NCI-H524 treated with DMSO at 0.1 percent for 48 hours (cell line): ENCODE results near the gene LCN2.

Experiments
- DNase-seq: peaks from one replicate; lab custom pipeline; 2025; lab: John Stamatoyannopoulos, UW

LCN2 gene

DNA sequence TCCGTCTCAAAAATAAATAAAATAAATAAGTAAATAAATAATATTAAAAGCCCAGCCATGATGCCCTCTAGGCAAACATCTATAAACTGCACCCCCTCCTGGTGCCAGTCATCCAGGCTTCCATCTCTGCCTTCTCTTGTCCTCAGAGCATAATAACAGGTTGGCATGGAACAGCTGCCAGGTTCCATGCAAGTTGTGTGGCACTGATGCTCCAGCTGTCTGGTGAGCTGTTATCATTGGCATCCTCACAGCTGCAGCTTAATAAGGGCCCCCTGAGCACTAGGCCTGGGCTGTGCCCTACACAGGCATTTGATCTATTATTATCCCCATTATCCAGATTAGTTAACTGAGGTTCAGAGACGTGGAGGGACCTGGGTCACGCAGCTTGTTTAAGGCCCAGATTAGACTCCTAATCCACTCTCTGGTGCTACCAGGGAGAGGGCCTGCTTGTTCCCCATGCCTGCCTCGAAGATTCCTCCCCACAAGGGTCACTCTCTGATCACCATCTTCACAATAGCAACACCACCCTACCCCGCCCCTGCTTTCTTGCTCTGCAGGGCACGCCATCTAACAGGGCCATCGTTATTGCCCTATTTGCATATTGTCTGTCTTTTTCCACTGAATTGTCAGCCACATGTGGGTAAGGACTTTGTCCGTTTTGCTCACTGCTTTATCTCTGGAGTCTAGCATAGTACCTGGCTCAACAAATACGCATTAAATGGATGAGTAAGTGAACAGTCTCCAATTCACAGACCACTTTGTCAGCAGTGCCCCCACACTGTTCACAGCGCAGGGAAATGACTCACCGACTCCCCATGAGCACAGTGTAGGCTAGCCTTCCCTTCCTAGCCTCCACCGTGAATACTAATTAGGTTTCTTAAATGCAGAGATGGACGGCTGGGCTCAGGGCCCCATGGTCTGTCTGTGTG lies 52.5 kb downstream of the LCN2 start:
- no peak for DNase-seq

DNA sequence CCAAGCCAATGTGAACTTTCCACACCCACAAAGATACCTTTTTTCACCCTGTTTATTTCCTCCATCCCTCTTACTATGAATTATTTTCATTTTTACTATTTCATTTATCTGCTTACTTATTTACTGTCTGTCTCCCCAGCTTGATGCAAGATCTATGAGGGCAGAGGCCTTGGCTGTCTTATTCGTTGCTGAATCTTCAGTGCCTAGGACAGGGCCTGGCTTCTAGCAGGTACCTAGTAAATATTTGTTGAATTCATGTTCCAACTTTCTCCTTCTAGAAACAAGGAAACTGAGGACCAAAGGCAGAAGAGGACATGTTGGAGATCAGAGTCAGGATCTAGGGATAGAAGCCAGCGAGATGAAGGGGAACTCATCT lies 53.4 kb downstream of the LCN2 start:
- no peak for DNase-seq
